ENCODE results near the gene TUSC7. TPM values are rescaled to one million over a fixed set of nuclear protein-coding genes. Genes with fewer than 3 reads are reported as not detected.

TUSC7 gene
- total and polyA plus RNA-seq, 2 of the 8 experiments (the other 6 are each of a cell fraction or from before 2014, with no cell fraction given): not detected

DNA sequence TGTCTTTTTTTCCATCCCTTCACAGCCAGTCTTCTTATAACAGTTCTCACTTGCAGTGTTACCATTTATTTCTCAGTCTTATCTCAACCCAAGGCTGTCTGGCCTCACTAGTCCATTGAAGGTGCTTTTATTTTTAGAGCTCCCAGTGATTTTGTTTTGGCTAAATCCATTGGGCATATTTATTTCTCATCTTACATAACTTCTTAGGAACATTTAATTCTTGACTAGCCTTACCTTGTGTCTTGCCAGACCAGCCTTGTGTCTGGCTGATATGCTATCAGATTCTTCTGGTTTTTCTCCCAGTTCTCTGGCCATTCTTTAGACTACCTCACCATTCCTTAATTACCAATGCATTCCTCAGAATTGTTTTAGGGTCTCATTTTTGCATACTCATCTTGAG, 42.3 kb upstream of the TUSC7 start (continued):
- TF ChIP-seq, protein P1, sequence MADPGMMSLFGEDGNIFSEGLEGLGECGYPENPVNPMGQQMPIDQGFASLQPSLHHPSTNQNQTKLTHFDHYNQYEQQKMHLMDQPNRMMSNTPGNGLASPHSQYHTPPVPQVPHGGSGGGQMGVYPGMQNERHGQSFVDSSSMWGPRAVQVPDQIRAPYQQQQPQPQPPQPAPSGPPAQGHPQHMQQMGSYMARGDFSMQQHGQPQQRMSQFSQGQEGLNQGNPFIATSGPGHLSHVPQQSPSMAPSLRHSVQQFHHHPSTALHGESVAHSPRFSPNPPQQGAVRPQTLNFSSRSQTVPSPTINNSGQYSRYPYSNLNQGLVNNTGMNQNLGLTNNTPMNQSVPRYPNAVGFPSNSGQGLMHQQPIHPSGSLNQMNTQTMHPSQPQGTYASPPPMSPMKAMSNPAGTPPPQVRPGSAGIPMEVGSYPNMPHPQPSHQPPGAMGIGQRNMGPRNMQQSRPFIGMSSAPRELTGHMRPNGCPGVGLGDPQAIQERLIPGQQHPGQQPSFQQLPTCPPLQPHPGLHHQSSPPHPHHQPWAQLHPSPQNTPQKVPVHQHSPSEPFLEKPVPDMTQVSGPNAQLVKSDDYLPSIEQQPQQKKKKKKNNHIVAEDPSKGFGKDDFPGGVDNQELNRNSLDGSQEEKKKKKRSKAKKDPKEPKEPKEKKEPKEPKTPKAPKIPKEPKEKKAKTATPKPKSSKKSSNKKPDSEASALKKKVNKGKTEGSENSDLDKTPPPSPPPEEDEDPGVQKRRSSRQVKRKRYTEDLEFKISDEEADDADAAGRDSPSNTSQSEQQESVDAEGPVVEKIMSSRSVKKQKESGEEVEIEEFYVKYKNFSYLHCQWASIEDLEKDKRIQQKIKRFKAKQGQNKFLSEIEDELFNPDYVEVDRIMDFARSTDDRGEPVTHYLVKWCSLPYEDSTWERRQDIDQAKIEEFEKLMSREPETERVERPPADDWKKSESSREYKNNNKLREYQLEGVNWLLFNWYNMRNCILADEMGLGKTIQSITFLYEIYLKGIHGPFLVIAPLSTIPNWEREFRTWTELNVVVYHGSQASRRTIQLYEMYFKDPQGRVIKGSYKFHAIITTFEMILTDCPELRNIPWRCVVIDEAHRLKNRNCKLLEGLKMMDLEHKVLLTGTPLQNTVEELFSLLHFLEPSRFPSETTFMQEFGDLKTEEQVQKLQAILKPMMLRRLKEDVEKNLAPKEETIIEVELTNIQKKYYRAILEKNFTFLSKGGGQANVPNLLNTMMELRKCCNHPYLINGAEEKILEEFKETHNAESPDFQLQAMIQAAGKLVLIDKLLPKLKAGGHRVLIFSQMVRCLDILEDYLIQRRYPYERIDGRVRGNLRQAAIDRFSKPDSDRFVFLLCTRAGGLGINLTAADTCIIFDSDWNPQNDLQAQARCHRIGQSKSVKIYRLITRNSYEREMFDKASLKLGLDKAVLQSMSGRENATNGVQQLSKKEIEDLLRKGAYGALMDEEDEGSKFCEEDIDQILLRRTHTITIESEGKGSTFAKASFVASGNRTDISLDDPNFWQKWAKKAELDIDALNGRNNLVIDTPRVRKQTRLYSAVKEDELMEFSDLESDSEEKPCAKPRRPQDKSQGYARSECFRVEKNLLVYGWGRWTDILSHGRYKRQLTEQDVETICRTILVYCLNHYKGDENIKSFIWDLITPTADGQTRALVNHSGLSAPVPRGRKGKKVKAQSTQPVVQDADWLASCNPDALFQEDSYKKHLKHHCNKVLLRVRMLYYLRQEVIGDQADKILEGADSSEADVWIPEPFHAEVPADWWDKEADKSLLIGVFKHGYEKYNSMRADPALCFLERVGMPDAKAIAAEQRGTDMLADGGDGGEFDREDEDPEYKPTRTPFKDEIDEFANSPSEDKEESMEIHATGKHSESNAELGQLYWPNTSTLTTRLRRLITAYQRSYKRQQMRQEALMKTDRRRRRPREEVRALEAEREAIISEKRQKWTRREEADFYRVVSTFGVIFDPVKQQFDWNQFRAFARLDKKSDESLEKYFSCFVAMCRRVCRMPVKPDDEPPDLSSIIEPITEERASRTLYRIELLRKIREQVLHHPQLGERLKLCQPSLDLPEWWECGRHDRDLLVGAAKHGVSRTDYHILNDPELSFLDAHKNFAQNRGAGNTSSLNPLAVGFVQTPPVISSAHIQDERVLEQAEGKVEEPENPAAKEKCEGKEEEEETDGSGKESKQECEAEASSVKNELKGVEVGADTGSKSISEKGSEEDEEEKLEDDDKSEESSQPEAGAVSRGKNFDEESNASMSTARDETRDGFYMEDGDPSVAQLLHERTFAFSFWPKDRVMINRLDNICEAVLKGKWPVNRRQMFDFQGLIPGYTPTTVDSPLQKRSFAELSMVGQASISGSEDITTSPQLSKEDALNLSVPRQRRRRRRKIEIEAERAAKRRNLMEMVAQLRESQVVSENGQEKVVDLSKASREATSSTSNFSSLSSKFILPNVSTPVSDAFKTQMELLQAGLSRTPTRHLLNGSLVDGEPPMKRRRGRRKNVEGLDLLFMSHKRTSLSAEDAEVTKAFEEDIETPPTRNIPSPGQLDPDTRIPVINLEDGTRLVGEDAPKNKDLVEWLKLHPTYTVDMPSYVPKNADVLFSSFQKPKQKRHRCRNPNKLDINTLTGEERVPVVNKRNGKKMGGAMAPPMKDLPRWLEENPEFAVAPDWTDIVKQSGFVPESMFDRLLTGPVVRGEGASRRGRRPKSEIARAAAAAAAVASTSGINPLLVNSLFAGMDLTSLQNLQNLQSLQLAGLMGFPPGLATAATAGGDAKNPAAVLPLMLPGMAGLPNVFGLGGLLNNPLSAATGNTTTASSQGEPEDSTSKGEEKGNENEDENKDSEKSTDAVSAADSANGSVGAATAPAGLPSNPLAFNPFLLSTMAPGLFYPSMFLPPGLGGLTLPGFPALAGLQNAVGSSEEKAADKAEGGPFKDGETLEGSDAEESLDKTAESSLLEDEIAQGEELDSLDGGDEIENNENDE (IDR thresholded peaks at IDR 0.05; ENCODE audit: insufficient replicate concordance, low read length): no peak
- TF ChIP-seq SIRT6 (IDR thresholded peaks at IDR 0.05; ENCODE audit: low read length) (no peak), GABPA (IDR thresholded peaks at IDR 0.05; ENCODE audit: borderline replicate concordance, insufficient read depth, low read length) (no peak), RBBP5 (IDR thresholded peaks at IDR 0.05; ENCODE audit: borderline replicate concordance, low read depth, low read length) (no peak), CREB1 (IDR thresholded peaks at IDR 0.05) (no peak)
- TF ChIP-seq, protein P2, sequence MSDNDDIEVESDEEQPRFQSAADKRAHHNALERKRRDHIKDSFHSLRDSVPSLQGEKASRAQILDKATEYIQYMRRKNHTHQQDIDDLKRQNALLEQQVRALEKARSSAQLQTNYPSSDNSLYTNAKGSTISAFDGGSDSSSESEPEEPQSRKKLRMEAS (IDR thresholded peaks at IDR 0.05): no peak
